DND-41 (cell line): ENCODE data around the gene ASIP.
"Not testable (repeated sequence)": the region's sequence is repeated elsewhere in the genome, so short reads cannot be mapped to it uniquely, and the experiment has no call there.

Experiments used
- ATAC-seq: fragments of 200-7000 bp; cut with Tn5 transposase; 3 replicates; pipeline ENCODE4 v1.9.1; 2021; ENCODE audit warnings: low read depth; ENCODE audit not compliant: insufficient read depth
- DNase-seq: peaks from one replicate; pipeline ENCODE4 v3.0.0-alpha.2; 2020
- H2AFZ ChIP-seq: 2 replicates; pipeline ENCODE4 v1.6.0; 2012; ENCODE audit warnings: low read depth, low read length
- H3K27ac ChIP-seq: 2 replicates; pipeline ENCODE4 v1.5.1; 2012; ENCODE audit warnings: low read length, inconsistent platforms
- H3K27me3 ChIP-seq: fragments of 200-600 bp; sonication (generic); 2 replicates; pipeline ENCODE4 v1.6.0; 2012; ENCODE audit warnings: low read length, mild to moderate bottlenecking, inconsistent platforms; ENCODE audit not compliant: insufficient read depth, poor library complexity
- H3K36me3 ChIP-seq: 2 replicates; pipeline ENCODE4 v1.5.1; 2012; ENCODE audit warnings: low read length, inconsistent platforms; ENCODE audit not compliant: insufficient read depth
- H3K4me1 ChIP-seq: 2 replicates; pipeline ENCODE4 v1.5.1; 2012; ENCODE audit warnings: mild to moderate bottlenecking, low read length; ENCODE audit not compliant: insufficient read depth
- H3K4me2 ChIP-seq: 2 replicates; pipeline ENCODE4 v1.6.0; 2012; ENCODE audit warnings: mild to moderate bottlenecking, moderate library complexity, low read length, inconsistent platforms; ENCODE audit not compliant: insufficient read depth
- H3K4me3 ChIP-seq, 2 experiments: fragments of 200-600 bp in 1 of 2; shearing (Covaris generic) in 1 of 2; 2 replicates each; pipeline ENCODE4 v1.5.1; 2012 to 2016; ENCODE audit warnings: inconsistent platforms in 2 of 2, low read length in 2 of 2, mild to moderate bottlenecking in 2 of 2, low read depth in 1 of 2, moderate library complexity in 1 of 2
- H3K79me2 ChIP-seq: 2 replicates; pipeline ENCODE4 v1.6.0; 2012; ENCODE audit warnings: low read length, inconsistent platforms; ENCODE audit not compliant: insufficient read depth
- H3K9ac ChIP-seq: 2 replicates; pipeline ENCODE4 v1.6.0; 2012; ENCODE audit warnings: low read depth, mild to moderate bottlenecking, inconsistent platforms, low read length, moderate library complexity
- H3K9me3 ChIP-seq: 2 replicates; pipeline ENCODE4 v1.5.1; 2012; ENCODE audit warnings: low read length, moderate library complexity, mild to moderate bottlenecking, inconsistent platforms; ENCODE audit not compliant: insufficient read depth, severe bottlenecking
- H4K20me1 ChIP-seq: 2 replicates; pipeline ENCODE4 v1.6.0; 2012; ENCODE audit warnings: low read length; ENCODE audit not compliant: insufficient read depth
- CTCF ChIP-seq: IDR thresholded peaks from 2 replicates; pipeline ENCODE4 v1.5.1; 2012; ENCODE audit warnings: borderline replicate concordance, low read length, moderate library complexity, mild to moderate bottlenecking; ENCODE audit not compliant: poor library complexity, severe bottlenecking; ENCODE audit errors: extremely low read depth
- EZH2 ChIP-seq: IDR thresholded peaks from 3 replicates; pipeline ENCODE4 v1.6.1; 2012; ENCODE audit warnings: borderline replicate concordance, low read depth, mild to moderate bottlenecking, moderate library complexity, low read length, inconsistent platforms; ENCODE audit not compliant: severe bottlenecking

The ASIP gene

DNA sequence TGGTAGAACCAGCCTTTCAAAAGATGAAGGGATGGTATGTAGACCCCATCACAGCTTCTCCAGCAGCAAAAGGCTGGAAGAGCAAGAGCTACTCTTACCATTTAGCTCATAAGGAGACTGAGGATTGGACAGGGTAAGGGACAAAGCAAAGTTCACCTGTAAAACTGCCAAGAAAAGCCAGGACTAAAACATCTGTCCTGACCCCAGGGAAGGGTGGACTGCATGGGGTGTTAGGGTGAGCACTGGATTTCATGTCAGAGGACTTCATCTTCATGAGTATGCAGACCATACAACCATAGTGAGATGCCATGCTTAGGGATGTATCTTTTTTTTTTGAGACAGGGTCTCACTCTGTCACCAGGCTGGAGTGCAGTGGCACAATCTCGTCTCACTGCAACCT lies 42.6 kb downstream of the ASIP start:
- Histone ChIP-seq H2AFZ (no peak overlapping the region), H3K79me2 (no peaks in the 10 kb centered on the region), H3K4me1 (no peaks in the 10 kb centered on the region), H3K4me2 (no peak overlapping the region), H3K4me3 (no peak overlapping the region), H3K27ac (no peak overlapping the region), H4K20me1 (0 out of 2 replicates have a peak, but pooled peaks cover 12% of the 10 kb centered on the region), H3K9ac (no peak overlapping the region), H3K36me3 (peaks cover 91% of the 10 kb centered on the region), H3K27me3 (no peaks in the 10 kb centered on the region), H3K9me3 (no peaks in the 10 kb centered on the region)
- DNase-seq, result no peak
- no peak for ATAC-seq
- TF ChIP-seq EZH2 (no peak), CTCF (no peak)

DNA sequence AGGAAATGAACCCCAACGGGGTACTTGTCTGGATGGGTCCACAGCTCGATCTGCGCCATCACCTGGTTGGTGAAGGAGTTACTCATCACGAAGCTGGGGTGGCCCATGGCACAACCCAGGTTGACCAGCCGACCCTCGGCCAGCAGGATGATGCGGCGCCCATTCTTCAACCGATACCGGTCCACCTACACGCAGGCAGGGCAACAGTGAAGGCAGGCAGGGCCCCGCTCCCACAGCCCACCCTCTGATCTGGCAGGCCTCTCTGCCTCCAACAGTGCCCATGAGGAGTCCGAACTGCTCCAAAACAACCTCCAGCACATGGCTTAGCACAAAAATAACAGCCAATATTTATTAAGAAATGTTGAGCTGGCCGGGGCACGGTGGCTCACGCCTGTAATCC lies 44.2 kb downstream of the ASIP start:
- peaks cover 86% of the 10 kb centered on the region for H3K36me3 ChIP-seq
- no peaks in the 10 kb centered on the region for H3K27me3 ChIP-seq
- no peak overlapping the region for H3K27ac ChIP-seq
- no peak for TF ChIP-seq EZH2
- no peak overlapping the region for H3K4me2 ChIP-seq
- ATAC-seq (no peak), DNase-seq (no peak)
- no peaks in the 10 kb centered on the region for H3K4me1 ChIP-seq
- no peak overlapping the region for H2AFZ ChIP-seq
- H3K9me3 ChIP-seq, result no peaks in the 10 kb centered on the region
- no peak overlapping the region for H3K4me3 ChIP-seq
- no peaks in the 10 kb centered on the region for H3K79me2 ChIP-seq
- H4K20me1 ChIP-seq, result 0 out of 2 replicates have a peak, but pooled peaks cover 12% of the 10 kb centered on the region
- no peak overlapping the region for H3K9ac ChIP-seq

GRCh38 chr20:34287500-34287899 lies 46.3 kb downstream of the ASIP start:
- H3K36me3 ChIP-seq, result peaks cover 86% of the 10 kb centered on the region
- not testable (repeated sequence) for ATAC-seq, DNase-seq

GRCh38 chr20:34290471-34290870 lies 49.2 kb downstream of the ASIP start:
- TF ChIP-seq EZH2 (no peak), CTCF (no peak)
- H3K4me3 ChIP-seq, result no peak overlapping the region
- H3K4me1 ChIP-seq, result no peaks in the 10 kb centered on the region
- H3K27ac ChIP-seq, result no peak overlapping the region
- peaks cover 87% of the 10 kb centered on the region for H3K36me3 ChIP-seq
- H3K79me2 ChIP-seq, result peaks cover 16% of the 10 kb centered on the region
- no peak overlapping the region for H3K9ac ChIP-seq
- H3K4me2 ChIP-seq, result no peak overlapping the region
- DNase-seq (no peak), ATAC-seq (no peak)
- H2AFZ ChIP-seq, result no peak overlapping the region
- no peaks in the 10 kb centered on the region for H3K27me3 ChIP-seq
- no peaks in the 10 kb centered on the region for H3K9me3 ChIP-seq
- H4K20me1 ChIP-seq, result peaks cover 32% of the 10 kb centered on the region

More at GRCh38 chr20:34287500-34287899, 46.3 kb downstream of the ASIP start:
- H3K27ac ChIP-seq, H3K27me3 ChIP-seq, H2AFZ ChIP-seq, H3K4me2 ChIP-seq, H3K9ac ChIP-seq, H3K79me2 ChIP-seq, H3K4me1 ChIP-seq, H3K9me3 ChIP-seq, H3K4me3 ChIP-seq: not testable (repeated sequence)
- peaks cover 14% of the 10 kb centered on the region; the same call in 1 of the 2 replicates for H4K20me1 ChIP-seq
